ENCODE measurements around the gene VSNL1. TPM values are rescaled to one million over a fixed set of nuclear protein-coding genes. Genes with fewer than 3 reads are reported as not detected.

The VSNL1 gene
- total RNA-seq, 1 donor from 2014 or later, result 2.1 TPM

GRCh38 chr2:17682098-17682857, 141.8 kb downstream of the VSNL1 start:
- no peaks in the 10 kb centered on the region for H3K4me1 Mint-ChIP-seq
- no peak overlapping the region for H3K27ac Mint-ChIP-seq (ENCODE audit: unreplicated experiment)
- H3K36me3 Mint-ChIP-seq (ENCODE audit: low read depth), result peaks cover 19% of the 10 kb centered on the region
- H3K4me3 Mint-ChIP-seq, result no peak overlapping the region
- no peak for TF ChIP-seq CTCF (conservative IDR thresholded peaks at IDR 0.05)
- no peaks in the 10 kb centered on the region for H3K9me3 Mint-ChIP-seq
- DNase-seq (ENCODE audit: low read depth, low spot score), result no peak
- H3K27me3 Mint-ChIP-seq (ENCODE audit: low read depth), result no peaks in the 10 kb centered on the region

GRCh38 chr2:17683981-17684380, 143.5 kb downstream of the VSNL1 start:
- no peak overlapping the region for H3K4me3 Mint-ChIP-seq
- H3K4me1 Mint-ChIP-seq, result no peaks in the 10 kb centered on the region
- no peak for TF ChIP-seq CTCF (conservative IDR thresholded peaks at IDR 0.05)
- peaks cover 21% of the 10 kb centered on the region for H3K36me3 Mint-ChIP-seq (ENCODE audit: low read depth)
- DNase-seq (ENCODE audit: low read depth, low spot score), result no peak
- no peaks in the 10 kb centered on the region for H3K9me3 Mint-ChIP-seq
- no peaks in the 10 kb centered on the region for H3K27me3 Mint-ChIP-seq (ENCODE audit: low read depth)
- H3K27ac Mint-ChIP-seq (ENCODE audit: unreplicated experiment), result no peak overlapping the region

GRCh38 chr2:17688600-17688999, 148.1 kb downstream of the VSNL1 start:
- H3K4me1 Mint-ChIP-seq, result no peaks in the 10 kb centered on the region
- no peak overlapping the region for H3K4me3 Mint-ChIP-seq
- no peaks in the 10 kb centered on the region for H3K27me3 Mint-ChIP-seq (ENCODE audit: low read depth)
- no peak for DNase-seq (ENCODE audit: low read depth, low spot score)
- no peak for TF ChIP-seq CTCF (conservative IDR thresholded peaks at IDR 0.05)
- no peak overlapping the region for H3K27ac Mint-ChIP-seq (ENCODE audit: unreplicated experiment)
- no peaks in the 10 kb centered on the region for H3K9me3 Mint-ChIP-seq
- peaks cover 32% of the 10 kb centered on the region for H3K36me3 Mint-ChIP-seq (ENCODE audit: low read depth)

GRCh38 chr2:17689010-17689409, 148.5 kb downstream of the VSNL1 start:
- Mint-ChIP-seq H3K27ac (ENCODE audit: unreplicated experiment) (no peak overlapping the region), H3K4me1 (no peaks in the 10 kb centered on the region), H3K4me3 (no peak overlapping the region), H3K27me3 (ENCODE audit: low read depth) (no peaks in the 10 kb centered on the region), H3K36me3 (ENCODE audit: low read depth) (peaks cover 35% of the 10 kb centered on the region), H3K9me3 (no peaks in the 10 kb centered on the region)
- no peak for TF ChIP-seq CTCF (conservative IDR thresholded peaks at IDR 0.05)
- DNase-seq (ENCODE audit: low read depth, low spot score), result no peak

- Mint-ChIP-seq H3K4me1 (no peaks in the 10 kb centered on the region), H3K27ac (ENCODE audit: unreplicated experiment) (no peak overlapping the region), H3K9me3 (no peaks in the 10 kb centered on the region), H3K4me3 (no peak overlapping the region), H3K27me3 (ENCODE audit: low read depth) (no peaks in the 10 kb centered on the region), H3K36me3 (ENCODE audit: low read depth) (peaks cover 35% of the 10 kb centered on the region)
- no peak for TF ChIP-seq CTCF (conservative IDR thresholded peaks at IDR 0.05)
- no peak for DNase-seq (ENCODE audit: low read depth, low spot score)
These were observed 150.3 kb downstream of the VSNL1 start for GRCh38 chr2:17690776-17691175.

Other genes with a start within 250 kb of the VSNL1 start
- 0.16 and 0.23 TPM in 2 replicates for gene RAD51AP2, start 22.3 kb upstream of the VSNL1 start, total RNA-seq
- gene SMC6, start 213.1 kb downstream of the VSNL1 start, total RNA-seq, result 33.6 and 38.2 TPM in 2 replicates
- gene GEN1, start 213.4 kb downstream of the VSNL1 start, total RNA-seq, result 29.7 and 31.2 TPM in 2 replicates